Neural cell (in vitro differentiated cells): ENCODE results near the gene LTO1.

Experiments
- EP300 ChIP-seq: fragments of 450-650 bp; conservative IDR thresholded peaks from 2 replicates; pipeline ENCODE4 v1.6.1; 2014; ENCODE audit warnings: antibody characterized with exemption, mild to moderate bottlenecking, moderate library complexity; ENCODE audit not compliant: poor library complexity, severe bottlenecking
- POLR2AphosphoS5 ChIP-seq: IDR thresholded peaks from 2 replicates; pipeline ENCODE4 v1.6.1; 2012
- TF ChIP-seq, protein P1 (sequence below): fragments of 450-650 bp; IDR thresholded peaks from 2 replicates; pipeline ENCODE4 v1.5.1; 2014; ENCODE audit warnings: antibody characterized with exemption, mild to moderate bottlenecking, moderate library complexity; ENCODE audit not compliant: poor library complexity, severe bottlenecking

DNA sequence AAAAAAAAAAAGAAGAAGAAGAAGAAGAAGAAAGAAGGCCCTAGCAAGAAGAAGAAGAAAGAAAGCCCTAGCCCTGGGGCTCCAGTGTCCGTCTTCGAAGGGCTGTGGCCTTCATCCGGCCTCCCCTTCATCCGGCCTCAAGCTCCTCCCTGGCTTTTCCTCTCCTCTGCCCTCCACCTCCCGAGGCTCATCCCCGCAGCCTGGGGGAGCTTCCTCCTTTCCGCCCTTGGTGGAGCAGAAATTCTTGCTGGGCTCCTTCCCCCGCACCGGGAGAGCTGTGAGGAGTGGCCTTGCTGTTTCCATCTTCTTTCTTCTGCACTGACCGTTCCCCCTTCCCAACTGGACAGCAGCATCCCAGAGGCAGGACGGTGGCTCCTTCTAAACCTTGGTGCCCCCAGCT is 9.5 kb upstream of the LTO1 start:
- no peak for TF ChIP-seq POLR2AphosphoS5
- TF ChIP-seq, protein P1, sequence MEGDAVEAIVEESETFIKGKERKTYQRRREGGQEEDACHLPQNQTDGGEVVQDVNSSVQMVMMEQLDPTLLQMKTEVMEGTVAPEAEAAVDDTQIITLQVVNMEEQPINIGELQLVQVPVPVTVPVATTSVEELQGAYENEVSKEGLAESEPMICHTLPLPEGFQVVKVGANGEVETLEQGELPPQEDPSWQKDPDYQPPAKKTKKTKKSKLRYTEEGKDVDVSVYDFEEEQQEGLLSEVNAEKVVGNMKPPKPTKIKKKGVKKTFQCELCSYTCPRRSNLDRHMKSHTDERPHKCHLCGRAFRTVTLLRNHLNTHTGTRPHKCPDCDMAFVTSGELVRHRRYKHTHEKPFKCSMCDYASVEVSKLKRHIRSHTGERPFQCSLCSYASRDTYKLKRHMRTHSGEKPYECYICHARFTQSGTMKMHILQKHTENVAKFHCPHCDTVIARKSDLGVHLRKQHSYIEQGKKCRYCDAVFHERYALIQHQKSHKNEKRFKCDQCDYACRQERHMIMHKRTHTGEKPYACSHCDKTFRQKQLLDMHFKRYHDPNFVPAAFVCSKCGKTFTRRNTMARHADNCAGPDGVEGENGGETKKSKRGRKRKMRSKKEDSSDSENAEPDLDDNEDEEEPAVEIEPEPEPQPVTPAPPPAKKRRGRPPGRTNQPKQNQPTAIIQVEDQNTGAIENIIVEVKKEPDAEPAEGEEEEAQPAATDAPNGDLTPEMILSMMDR: no peak
- TF ChIP-seq EP300: no peak
